HG03565 (cell line): Measurements from ENCODE around the gene KAT8.

Source experiments
- ATAC-seq: cut with Tn5 transposase; IDR thresholded peaks from one replicate; pipeline ENCODE4 v1.9.1; 2021; ENCODE audit warnings: mild to moderate bottlenecking, moderate library complexity; ENCODE audit not compliant: unreplicated experiment

KAT8 gene

DNA sequence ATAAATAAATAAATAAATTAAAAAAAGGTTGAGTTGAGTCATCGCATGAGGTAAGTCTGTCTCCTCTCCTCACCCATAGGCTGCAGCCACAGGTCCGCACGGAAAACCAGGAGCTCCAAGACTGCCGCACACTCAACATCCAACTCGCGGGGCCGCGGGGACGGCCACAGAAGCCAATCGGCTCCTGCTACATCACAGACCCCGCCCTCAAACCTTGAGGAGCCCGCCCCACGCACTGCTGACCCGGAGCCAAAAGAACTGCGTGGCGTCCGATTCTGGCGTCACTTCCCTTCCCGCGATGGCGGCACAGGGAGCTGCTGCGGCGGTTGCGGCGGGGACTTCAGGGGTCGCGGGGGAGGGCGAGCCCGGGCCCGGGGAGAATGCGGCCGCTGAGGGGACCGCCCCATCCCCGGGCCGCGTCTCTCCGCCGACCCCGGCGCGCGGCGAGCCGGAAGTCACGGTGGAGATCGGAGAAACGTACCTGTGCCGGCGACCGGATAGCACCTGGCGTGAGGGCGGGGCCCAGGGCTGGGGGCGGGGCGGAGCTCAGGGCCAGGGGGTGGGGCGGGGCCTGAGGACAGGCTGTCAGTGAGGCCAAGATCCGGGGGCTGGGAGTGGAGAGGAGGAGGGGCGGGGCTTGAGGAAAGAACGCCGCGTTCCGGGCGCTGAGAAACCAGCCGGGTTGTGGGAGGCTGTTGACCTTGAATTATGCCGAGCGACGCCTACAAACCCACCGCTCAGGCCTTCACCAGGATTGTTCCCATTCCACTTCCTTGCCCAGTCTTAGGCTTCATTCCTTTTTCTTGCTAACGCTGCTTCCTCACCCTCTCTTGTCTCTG lies at the start of gene KAT8:
Gene KAT8, plus strand, starts transcription at position 281 of the 839 bp plus-strand sequence. Its CDS starts 18 bp downstream, at position 299.
- peak; percentile 73 for ATAC-seq

DNA sequence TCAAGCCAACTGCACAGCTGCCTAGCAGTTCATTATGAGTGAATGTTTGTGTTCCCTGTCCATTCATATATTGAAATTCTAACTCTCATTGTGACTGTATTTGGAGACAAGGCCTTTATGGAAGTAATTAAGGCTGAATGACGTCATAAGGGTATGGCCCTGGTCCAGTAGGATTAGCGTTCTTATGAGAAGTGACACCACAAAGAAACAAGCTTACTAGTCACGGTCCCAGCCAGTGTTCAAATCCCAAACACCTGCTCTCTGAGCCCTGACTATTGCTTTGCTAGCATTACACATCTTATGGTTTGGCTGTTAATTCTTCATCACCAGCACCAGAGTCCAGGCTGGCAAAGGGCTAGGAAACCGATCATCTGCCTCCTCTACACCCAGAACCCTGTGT lies 45.6 kb upstream of the KAT8 start:
- no peak for ATAC-seq

DNA sequence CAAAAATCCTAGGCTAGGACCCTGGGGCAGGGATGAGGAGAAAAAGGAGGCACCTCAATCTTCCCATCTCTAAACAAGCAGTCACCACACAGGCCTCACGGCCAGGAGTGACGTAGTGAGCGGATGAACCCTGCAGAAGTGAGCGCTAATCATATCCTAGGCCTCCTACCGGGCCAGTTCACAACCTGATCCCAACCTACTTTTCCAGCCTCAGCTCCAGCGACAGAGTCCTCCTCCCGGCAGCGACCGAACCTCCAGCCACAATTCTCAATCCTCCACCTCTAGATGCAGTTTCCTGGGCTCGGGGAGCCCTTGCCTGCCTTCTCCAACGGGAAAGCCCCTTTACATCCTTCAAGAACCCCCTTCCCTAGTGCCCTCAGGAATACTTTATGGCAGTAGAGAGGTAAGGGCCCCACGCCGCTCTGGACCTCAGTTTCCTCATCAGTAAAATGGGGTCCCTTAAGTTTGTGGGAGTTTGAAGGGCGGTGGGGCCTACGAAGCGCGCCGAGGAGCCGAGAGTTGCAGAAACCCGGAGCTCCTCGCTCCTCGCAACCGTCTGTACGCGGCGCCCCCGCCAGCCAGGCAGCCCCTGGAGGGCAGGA lies 44.8 kb upstream of the KAT8 start:
- no peak for ATAC-seq

DNA sequence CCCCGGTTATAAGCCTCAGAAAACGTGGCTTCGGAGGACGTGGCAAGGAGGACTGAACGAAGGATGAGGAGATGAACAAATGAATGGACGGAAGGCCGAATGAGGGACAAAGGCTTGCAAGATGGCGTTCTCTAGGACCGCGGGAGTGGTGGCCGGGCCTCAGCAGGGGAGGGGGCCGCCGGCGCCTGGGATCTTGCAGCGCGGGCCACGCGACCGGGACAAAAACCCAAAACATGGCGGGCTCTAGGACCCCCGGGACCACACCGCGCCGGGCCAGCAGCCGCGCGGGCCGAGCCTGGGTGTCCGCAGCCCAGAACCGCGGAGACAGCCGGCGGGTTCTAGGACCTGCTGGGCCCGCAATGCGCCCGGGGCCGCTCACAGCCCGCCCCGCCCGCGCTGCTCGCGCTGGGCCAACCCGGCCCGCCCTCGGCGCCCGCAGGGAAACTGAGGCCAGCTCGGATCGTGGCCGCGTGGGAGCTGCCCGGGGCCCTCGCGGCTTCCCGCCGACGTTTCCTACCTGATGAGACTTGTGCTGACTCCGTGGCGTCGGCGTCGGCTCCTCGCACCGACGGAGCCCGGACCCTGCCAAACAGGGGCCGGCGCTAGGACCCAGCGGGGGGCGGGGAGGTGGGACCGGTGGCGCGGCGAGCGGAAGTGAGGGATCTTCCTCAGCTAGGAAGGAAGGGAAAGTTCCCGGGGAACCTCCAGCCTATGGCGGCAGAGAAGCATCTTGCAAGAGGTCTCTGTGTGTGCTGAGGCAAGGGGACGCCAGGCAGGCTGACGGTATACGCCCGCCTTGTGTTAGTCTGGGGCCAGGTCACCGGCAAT lies 44.1 kb upstream of the KAT8 start:
- peak; percentile 34 for ATAC-seq

DNA sequence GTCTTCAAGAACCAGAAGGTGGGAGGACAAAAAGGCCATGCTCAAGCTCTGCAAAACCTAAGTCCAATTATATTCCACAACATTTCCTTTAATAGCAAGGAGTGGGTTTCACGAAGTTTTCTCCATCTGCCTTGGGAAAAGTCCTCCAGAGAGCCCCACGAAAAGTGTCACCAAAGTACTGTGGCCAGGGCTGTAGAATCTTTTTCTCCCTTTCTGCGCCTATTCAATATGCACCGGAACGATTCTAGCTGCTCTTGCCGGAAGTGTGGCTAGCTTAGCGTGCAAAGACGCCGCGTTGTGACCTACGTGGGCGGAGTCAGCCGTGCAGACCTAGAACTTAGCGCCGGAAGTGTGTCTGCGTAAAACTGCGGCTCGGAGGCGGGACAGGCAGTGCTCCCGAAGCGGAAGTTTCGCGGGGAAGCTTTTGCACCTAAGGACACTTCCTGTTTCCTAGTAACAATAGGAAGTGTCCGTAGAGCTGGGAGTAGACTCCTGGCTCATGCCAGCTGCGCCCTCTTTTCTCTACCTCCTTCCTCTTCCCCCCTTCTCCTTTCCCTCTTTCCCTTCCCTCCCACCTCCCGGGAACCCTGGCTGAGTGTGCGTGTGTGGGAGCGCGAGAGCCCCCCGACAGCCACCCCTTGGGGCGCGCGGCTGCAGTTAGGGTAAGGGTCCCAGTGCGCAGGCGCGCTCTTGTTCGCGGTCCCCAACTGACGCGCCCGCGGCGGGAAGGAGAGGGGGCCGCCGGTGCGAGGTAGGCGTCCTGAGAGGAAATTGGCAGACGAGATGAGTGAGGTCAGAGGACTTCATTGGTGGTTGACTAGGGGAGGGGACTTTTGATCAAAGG lies 43.3 kb upstream of the KAT8 start, which contains the start of the genes ZNF646 and ZNF668:
Gene ZNF646, plus strand, starts transcription at position 453 of the 844 bp plus-strand sequence. CDS start 1,903 bp downstream, outside the sequence.
Gene ZNF668, minus strand, starts transcription at position 271 of the 844 bp plus-strand sequence. CDS start 9,781 bp downstream, outside the sequence.
- ATAC-seq = peak; percentile 66

DNA sequence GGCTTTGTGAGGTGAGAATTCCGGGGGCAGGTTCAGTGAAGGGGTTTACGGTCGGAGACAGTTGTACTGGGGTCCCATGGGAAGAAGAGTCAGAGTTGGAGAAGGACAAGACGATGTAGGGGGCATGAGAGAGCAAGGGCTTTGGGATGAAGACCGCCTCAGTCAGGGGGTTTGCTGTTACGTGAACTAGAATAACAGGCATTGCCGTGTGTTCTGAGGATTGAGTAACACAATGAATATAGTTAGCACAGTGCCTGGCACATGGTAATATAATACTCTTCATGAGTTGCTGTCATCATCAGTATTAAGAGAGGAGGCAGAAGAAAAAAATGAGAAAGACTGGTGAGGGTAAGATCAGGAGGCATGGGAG lies 42.7 kb upstream of the KAT8 start:
- ATAC-seq = no peak

DNA sequence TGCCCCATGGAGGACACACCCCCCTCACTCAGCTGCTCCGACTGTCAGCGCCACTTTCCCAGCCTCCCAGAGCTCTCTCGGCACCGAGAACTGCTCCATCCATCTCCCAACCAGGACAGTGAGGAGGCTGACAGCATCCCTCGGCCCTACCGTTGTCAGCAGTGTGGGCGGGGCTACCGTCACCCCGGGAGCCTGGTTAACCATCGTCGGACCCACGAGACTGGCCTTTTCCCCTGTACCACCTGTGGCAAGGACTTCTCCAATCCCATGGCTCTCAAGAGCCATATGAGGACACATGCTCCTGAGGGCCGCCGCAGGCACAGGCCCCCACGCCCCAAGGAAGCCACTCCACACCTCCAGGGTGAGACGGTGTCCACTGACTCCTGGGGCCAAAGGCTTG lies 41.1 kb upstream of the KAT8 start:
- no peak for ATAC-seq

DNA sequence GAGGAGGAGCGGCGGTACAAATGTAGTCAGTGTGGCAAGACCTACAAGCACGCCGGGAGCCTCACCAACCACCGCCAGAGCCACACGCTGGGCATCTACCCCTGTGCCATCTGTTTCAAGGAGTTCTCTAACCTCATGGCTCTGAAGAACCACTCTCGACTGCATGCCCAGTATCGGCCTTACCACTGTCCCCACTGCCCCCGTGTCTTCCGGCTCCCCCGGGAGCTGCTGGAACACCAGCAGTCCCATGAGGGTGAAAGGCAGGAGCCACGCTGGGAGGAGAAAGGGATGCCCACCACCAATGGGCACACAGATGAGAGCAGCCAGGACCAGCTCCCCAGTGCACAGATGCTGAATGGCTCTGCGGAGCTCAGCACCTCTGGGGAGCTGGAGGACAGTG lies 40.4 kb upstream of the KAT8 start:
- no peak for ATAC-seq

DNA sequence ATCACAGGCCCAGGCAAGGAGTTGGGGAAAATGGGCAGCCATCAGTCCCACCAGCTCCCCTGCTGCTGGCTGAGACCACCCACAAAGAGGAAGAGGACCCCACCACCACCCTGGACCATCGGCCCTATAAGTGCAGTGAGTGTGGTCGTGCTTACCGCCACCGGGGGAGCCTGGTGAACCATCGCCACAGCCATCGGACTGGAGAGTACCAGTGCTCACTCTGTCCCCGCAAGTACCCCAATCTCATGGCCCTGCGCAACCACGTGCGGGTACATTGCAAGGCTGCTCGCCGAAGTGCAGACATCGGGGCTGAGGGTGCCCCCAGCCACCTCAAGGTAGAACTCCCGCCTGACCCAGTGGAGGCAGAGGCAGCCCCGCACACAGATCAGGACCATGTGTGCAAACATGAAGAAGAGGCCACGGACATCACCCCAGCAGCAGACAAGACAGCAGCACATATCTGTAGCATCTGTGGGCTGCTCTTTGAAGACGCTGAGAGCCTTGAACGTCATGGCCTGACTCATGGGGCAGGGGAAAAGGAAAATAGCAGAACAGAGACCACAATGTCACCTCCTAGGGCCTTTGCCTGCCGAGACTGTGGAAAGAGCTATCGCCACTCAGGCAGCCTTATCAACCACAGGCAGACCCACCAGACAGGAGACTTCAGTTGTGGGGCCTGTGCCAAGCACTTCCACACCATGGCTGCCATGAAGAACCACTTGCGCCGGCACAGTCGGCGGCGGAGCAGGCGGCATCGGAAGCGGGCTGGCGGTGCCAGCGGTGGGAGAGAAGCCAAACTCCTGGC lies 39.7 kb upstream of the KAT8 start:
- ATAC-seq = no peak

DNA sequence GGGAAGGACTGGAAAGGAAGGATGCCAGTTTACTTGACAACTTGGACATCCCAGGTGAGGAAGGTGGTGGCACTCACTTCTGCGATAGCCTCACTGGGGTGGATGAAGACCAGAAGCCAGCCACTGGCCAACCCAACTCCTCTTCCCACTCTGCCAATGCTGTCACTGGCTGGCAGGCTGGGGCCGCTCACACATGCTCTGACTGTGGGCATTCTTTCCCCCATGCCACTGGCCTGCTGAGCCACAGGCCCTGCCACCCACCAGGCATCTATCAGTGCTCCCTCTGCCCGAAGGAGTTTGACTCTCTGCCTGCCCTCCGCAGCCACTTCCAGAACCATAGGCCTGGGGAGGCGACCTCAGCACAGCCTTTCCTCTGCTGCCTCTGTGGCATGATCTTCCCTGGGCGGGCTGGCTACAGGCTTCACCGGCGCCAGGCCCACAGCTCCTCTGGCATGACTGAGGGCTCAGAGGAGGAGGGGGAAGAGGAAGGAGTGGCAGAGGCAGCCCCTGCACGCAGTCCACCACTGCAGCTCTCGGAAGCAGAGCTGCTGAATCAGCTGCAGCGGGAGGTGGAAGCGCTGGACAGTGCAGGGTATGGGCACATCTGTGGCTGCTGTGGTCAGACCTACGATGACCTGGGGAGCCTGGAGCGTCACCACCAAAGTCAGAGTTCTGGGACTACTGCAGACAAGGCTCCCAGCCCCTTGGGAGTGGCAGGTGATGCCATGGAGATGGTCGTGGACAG lies 38.7 kb upstream of the KAT8 start:
- no peak for ATAC-seq

DNA sequence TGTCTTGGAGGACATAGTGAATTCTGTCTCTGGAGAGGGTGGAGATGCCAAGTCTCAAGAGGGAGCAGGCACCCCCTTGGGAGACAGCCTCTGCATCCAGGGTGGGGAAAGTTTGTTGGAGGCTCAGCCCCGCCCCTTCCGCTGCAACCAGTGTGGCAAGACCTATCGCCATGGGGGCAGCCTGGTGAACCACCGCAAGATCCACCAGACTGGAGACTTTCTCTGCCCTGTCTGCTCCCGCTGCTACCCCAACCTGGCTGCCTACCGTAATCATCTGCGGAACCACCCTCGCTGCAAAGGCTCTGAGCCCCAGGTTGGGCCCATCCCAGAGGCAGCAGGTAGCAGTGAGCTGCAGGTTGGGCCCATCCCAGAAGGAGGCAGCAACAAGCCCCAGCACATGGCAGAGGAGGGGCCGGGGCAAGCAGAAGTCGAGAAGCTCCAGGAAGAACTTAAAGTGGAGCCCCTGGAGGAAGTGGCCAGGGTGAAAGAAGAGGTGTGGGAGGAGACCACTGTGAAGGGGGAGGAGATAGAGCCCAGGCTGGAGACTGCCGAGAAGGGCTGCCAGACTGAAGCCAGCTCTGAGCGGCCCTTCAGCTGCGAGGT lies 38.0 kb upstream of the KAT8 start:
- no peak for ATAC-seq

DNA sequence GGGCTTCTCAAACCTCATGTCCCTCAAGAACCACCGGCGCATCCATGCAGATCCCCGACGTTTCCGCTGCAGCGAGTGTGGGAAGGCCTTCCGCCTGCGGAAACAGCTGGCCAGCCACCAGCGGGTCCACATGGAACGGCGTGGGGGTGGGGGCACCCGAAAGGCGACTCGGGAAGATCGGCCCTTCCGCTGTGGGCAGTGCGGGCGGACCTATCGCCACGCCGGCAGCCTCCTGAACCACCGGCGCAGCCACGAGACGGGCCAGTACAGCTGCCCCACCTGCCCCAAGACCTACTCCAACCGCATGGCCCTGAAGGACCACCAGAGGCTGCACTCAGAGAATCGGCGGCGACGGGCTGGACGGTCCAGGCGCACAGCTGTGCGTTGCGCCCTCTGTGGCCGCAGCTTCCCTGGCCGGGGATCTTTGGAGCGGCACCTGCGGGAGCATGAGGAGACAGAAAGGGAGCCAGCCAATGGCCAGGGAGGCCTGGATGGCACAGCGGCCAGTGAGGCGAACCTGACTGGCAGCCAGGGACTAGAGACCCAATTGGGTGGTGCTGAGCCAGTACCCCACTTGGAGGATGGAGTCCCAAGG lies 37.3 kb upstream of the KAT8 start:
- ATAC-seq = no peak

DNA sequence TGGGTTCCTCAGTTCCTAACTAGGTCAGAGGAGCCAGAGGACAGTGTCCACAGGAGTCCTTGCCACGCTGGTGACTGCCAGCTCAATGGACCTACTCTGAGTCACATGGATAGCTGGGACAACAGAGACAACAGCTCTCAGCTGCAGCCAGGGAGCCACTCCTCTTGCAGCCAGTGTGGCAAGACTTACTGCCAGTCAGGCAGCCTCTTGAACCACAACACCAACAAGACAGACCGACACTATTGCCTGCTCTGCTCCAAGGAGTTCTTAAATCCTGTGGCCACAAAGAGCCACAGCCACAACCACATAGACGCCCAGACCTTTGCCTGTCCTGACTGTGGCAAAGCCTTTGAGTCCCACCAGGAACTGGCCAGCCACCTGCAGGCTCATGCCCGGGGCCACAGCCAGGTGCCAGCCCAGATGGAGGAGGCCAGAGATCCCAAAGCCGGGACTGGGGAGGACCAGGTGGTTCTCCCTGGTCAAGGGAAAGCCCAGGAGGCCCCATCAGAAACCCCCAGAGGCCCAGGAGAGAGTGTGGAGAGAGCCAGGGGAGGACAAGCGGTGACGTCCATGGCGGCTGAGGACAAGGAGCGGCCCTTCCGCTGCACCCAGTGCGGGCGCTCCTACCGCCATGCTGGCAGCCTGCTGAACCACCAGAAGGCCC lies 36.6 kb upstream of the KAT8 start:
- no peak for ATAC-seq

DNA sequence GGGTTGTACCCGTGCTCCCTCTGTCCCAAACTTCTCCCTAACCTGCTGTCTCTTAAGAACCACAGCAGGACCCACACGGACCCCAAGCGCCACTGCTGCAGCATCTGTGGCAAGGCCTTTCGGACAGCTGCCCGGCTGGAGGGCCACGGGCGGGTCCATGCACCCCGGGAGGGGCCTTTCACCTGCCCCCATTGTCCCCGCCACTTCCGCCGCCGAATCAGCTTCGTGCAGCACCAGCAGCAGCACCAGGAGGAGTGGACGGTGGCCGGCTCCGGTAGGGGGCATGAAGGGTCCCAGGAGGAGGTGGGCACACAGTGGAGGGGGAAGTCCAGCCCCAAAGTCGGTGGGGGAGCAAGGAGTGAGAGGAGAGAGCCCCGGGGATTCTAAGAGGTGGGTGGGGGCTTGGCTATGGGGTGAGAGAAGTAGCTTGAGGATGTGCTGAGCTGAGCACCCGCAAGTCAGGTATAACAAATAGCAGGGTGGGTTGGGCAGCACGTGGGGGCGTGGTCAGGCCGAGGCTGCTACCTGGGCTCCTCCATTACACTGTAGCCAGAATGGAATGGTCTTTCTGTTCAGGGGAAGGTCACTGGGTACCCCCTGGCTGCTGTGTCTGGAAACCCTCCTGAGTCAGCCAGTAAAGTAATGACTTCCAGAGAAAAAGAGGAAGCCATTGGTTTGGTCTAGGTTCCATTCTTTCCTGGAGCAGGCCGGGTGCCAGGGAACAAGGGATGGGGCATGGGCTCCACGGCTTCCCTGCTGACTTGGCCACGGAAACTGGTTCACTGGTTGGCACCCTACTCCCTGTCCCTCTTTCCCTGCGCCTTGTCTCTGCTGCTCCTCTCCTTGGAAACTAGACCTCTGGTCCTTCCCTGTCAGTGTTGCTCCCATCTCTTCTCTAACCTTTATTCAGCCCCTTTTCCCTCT lies 35.8 kb upstream of the KAT8 start:
- no peak for ATAC-seq

DNA sequence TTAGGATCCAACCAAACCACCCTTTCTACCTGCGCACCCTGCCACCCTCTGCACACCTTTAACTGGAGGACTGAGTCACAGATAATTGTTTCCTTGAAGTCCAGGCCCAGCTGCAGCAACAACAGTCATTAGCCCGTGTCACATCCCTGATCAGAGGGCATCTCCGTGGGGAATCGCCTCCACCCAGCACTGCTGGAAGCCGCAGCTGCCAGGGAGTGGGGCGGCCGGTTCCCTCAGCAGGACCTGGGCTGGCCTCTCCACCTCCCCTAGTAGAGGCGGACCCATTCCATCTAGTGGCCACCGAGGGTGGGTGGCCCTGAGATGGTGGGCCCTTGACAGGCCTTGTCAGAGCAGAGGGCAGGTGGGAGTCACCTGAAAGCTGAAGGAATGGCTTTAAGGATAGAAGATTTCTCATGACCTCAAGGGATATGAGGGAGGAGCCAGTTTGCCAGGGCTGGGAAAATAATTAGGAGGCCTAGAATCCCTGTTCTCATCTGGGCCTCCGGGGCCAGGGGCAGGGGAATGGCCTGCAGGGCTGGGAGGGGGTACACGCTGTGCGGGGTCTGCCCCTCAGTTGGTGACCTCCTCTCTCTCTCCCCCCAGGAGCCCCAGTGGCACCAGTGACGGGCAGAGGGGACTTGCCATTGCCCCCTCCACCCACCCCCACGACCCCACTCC lies 35.0 kb upstream of the KAT8 start:
- ATAC-seq = no peak

DNA sequence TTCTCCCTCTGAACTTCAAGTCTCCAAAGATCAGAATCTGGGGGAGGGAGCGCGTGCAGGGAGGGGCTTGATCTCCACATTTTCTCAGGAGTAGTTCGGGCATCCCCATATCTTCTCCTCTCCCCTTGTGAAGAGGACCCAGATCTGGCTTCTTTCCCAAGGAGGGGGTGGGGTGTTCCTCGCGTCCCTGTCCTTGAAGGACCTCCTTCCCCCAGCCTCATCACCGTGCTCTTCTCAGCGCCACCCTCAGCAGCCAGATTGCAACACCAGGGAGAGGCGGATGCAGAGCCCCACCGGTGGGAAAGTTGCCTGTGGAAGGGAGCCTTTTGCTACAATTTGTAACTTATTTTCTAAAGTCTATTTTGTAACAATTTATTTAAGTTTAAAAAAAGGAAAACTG lies 34.4 kb upstream of the KAT8 start:
- ATAC-seq = no peak
